ENCODE measurements around the gene APCDD1L.

APCDD1L gene

GRCh38 chr20:58466729-58467571, 48.2 kb downstream of the APCDD1L start:
- DNase-seq (ENCODE audit: low spot score) = no peak

- no peak for DNase-seq (ENCODE audit: low spot score)
Observed at GRCh38 chr20:58466095-58466708, 49.0 kb downstream of the APCDD1L start.

GRCh38 chr20:58464838-58465237, 50.4 kb downstream of the APCDD1L start:
- DNase-seq (ENCODE audit: low spot score) = no peak

GRCh38 chr20:58463256-58463655, 51.9 kb downstream of the APCDD1L start:
- no peak for DNase-seq (ENCODE audit: low spot score)

- DNase-seq (ENCODE audit: low spot score) = no peak
Observed at GRCh38 chr20:58461899-58462298, 53.3 kb downstream of the APCDD1L start.

- no peak for DNase-seq (ENCODE audit: low spot score)
Observed at GRCh38 chr20:58461104-58461503, 54.1 kb downstream of the APCDD1L start.

GRCh38 chr20:58459058-58459750, 56.0 kb downstream of the APCDD1L start:
- no peak for DNase-seq (ENCODE audit: low spot score)

GRCh38 chr20:58458342-58459057, 56.7 kb downstream of the APCDD1L start:
- DNase-seq (ENCODE audit: low spot score) = no peak

- no peak for DNase-seq (ENCODE audit: low spot score)
Observed at GRCh38 chr20:58457083-58457695, 58.0 kb downstream of the APCDD1L start.

- DNase-seq (ENCODE audit: low spot score) = no peak
Observed at GRCh38 chr20:58454460-58454859, 60.7 kb downstream of the APCDD1L start.

- no peak for DNase-seq (ENCODE audit: low spot score)
Observed at GRCh38 chr20:58453391-58453790, 61.8 kb downstream of the APCDD1L start.

- DNase-seq (ENCODE audit: low spot score) = no peak
Observed at GRCh38 chr20:58452667-58453255, 62.4 kb downstream of the APCDD1L start.

- no peak for DNase-seq (ENCODE audit: low spot score)
Observed at GRCh38 chr20:58450254-58450653, 64.9 kb downstream of the APCDD1L start.

- DNase-seq (ENCODE audit: low spot score) = no peak
Observed at GRCh38 chr20:58449681-58450221, 65.4 kb downstream of the APCDD1L start.

- DNase-seq (ENCODE audit: low spot score) = no peak
Observed at GRCh38 chr20:58448958-58449357, 66.2 kb downstream of the APCDD1L start.

- DNase-seq (ENCODE audit: low spot score) = no peak
Observed at GRCh38 chr20:58447511-58448391, 67.4 kb downstream of the APCDD1L start.

- no peak for DNase-seq (ENCODE audit: low spot score)
Observed at GRCh38 chr20:58446960-58447265, 68.3 kb downstream of the APCDD1L start.

- DNase-seq (ENCODE audit: low spot score) = no peak
Observed at GRCh38 chr20:58446264-58446959, 68.8 kb downstream of the APCDD1L start.

GRCh38 chr20:58444746-58445255, 70.4 kb downstream of the APCDD1L start:
- no peak for DNase-seq (ENCODE audit: low spot score)

Measured in left forelimb (tissue), 1 donor.